Measurements from ENCODE around the gene BCKDHA.

- TF ChIP-seq, protein P1, sequence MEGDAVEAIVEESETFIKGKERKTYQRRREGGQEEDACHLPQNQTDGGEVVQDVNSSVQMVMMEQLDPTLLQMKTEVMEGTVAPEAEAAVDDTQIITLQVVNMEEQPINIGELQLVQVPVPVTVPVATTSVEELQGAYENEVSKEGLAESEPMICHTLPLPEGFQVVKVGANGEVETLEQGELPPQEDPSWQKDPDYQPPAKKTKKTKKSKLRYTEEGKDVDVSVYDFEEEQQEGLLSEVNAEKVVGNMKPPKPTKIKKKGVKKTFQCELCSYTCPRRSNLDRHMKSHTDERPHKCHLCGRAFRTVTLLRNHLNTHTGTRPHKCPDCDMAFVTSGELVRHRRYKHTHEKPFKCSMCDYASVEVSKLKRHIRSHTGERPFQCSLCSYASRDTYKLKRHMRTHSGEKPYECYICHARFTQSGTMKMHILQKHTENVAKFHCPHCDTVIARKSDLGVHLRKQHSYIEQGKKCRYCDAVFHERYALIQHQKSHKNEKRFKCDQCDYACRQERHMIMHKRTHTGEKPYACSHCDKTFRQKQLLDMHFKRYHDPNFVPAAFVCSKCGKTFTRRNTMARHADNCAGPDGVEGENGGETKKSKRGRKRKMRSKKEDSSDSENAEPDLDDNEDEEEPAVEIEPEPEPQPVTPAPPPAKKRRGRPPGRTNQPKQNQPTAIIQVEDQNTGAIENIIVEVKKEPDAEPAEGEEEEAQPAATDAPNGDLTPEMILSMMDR (IDR thresholded peaks at IDR 0.05), result no peak
- TF ChIP-seq POLR2A (IDR thresholded peaks at IDR 0.05), result no peak
Measured at GRCh38 chr19:41425174-41426115, 27.8 kb downstream of the BCKDHA start.

Data from esophagus squamous epithelium (tissue), 4 donors.